Cardiac muscle cell (in vitro differentiated cells and primary cell): ENCODE results near the gene PPM1A. TPM values are rescaled to one million over a fixed set of nuclear protein-coding genes. Genes with fewer than 3 reads are reported as not detected.

Experiments used
- DNase-seq, 2 donors: peaks; one replicate each; pipeline versions ENCODE4 v3.0.0 to v3.0.0-alpha.2; 2010 to 2017; ENCODE audit warnings: low read depth in 1 of 2, low spot score in 1 of 2
- H3K27ac ChIP-seq: fragments of 200-600 bp; sonication (generic); 2 replicates; pipeline ENCODE4 v1.5.1; 2016
- H3K27me3 ChIP-seq: fragments of 200-600 bp; sonication (generic); 2 replicates; pipeline ENCODE4 v1.6.0; 2016; ENCODE audit warnings: control low read depth
- H3K36me3 ChIP-seq: fragments of 200-600 bp; sonication (generic); 2 replicates; pipeline ENCODE4 v1.5.1; 2016; ENCODE audit warnings: control low read depth
- H3K4me1 ChIP-seq: fragments of 200-600 bp; sonication (generic); 2 replicates; pipeline ENCODE4 v1.8.1; 2017; ENCODE audit warnings: low read depth, mild to moderate bottlenecking, mixed run types
- H3K4me3 ChIP-seq: fragments of 200-600 bp; sonication (generic); 2 replicates; pipeline ENCODE4 v1.5.1; 2016; ENCODE audit warnings: mild to moderate bottlenecking
- H3K9me3 ChIP-seq: fragments of 200-600 bp; sonication (generic); 2 replicates; pipeline ENCODE4 v1.5.1; 2017; ENCODE audit warnings: low read depth, mild to moderate bottlenecking, control low read depth
- polyA plus RNA-seq: library from polyadenylated mRNA; unstranded; fragments of >200 nt; fragmentation: Nextera tagmentation; extraction: Ambion mirVana; gene quantifications from 2 replicates; pipeline ENCODE4 v1.2.1, GENCODE V29; 2016
- total RNA-seq: library from RNA; depleted of rRNA; stranded (reverse); fragments of >200 nt; gene quantifications from 2 replicates; pipeline ENCODE4 v1.2.3, GENCODE V29; 2016
- TF ChIP-seq, protein P1 (sequence below): IDR thresholded peaks from 2 replicates; pipeline ENCODE4 v1.5.1; 2012; ENCODE audit warnings: low read depth, mild to moderate bottlenecking, low read length

The PPM1A gene
- total and polyA plus RNA-seq, 2 experiments from 2014 or later: 19.6 to 24.1 TPM

DNA sequence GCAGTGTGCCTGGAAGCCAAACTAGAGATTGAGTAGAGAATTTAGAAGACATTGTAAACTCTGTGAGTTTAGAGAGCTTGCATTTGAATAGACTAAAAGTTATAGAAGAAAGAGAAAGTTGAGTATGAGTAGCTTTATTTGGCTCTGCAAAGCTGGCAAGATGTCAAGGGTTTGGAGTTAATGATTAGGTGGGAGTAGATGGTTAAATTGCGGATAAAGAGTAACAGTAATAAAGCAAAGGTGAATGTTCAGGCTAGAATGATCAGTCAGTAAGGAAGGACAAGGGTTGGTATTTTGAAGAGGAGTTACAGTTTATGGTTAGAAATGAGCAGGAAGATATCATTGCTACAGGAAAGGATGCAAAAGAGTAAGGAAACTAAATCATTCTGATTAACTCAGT lies 5.2 kb downstream of the PPM1A start:
- H3K27me3 ChIP-seq: no peaks in the 10 kb centered on the region
- H3K27ac ChIP-seq: no peak overlapping the region
- TF ChIP-seq, protein P1, sequence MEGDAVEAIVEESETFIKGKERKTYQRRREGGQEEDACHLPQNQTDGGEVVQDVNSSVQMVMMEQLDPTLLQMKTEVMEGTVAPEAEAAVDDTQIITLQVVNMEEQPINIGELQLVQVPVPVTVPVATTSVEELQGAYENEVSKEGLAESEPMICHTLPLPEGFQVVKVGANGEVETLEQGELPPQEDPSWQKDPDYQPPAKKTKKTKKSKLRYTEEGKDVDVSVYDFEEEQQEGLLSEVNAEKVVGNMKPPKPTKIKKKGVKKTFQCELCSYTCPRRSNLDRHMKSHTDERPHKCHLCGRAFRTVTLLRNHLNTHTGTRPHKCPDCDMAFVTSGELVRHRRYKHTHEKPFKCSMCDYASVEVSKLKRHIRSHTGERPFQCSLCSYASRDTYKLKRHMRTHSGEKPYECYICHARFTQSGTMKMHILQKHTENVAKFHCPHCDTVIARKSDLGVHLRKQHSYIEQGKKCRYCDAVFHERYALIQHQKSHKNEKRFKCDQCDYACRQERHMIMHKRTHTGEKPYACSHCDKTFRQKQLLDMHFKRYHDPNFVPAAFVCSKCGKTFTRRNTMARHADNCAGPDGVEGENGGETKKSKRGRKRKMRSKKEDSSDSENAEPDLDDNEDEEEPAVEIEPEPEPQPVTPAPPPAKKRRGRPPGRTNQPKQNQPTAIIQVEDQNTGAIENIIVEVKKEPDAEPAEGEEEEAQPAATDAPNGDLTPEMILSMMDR: no peak
- no peaks in the 10 kb centered on the region for H3K36me3 ChIP-seq
- no peak overlapping the region for H3K4me3 ChIP-seq
- no peak for DNase-seq
- H3K4me1 ChIP-seq: peaks cover 26% of the 10 kb centered on the region
- H3K9me3 ChIP-seq: no peaks in the 10 kb centered on the region

DNA sequence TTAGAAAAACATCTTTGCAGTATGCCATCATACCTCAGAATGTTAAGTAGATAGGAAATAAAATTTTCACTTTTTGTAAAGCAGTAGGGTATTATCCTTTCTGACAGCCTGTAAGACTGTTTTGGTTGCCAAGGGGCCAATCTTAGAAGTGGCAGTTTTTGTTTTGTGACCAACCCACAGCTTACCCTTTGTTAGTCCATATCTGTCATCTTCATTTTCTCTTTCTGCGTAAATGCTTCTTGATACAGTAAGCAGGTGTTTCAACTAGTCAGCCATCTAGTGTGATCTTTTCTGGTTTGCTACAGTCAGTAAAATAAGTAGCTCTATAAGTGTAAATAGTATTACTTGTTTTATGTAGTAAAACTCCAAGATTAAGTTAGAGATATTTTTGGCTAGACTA lies 8.8 kb downstream of the PPM1A start:
- peaks cover 6% of the 10 kb centered on the region for H3K4me1 ChIP-seq
- no peaks in the 10 kb centered on the region for H3K27me3 ChIP-seq
- TF ChIP-seq, protein P1: no peak
- no peak overlapping the region for H3K27ac ChIP-seq
- no peak for DNase-seq
- no peak overlapping the region for H3K4me3 ChIP-seq
- no peaks in the 10 kb centered on the region for H3K36me3 ChIP-seq
- no peaks in the 10 kb centered on the region for H3K9me3 ChIP-seq

DNA sequence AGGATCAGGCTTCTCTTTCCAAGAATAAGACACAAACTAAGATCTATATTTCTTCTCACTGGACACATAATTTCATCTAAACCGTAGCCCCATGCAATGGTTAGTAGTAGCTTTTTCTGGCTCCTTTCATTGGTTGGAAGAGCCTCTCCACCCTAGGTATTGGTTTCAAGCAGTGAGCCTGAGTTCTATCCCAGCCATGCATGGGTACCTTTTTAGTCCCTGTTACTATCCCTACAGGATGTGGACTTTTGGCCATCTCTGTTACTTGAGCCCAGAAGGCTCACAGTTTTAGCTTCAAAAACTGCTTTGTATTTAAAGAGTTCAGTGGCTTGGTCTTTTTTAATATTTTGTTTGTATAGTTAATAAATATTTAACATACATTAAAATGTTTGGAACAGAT lies 16.1 kb downstream of the PPM1A start:
- Histone ChIP-seq H3K4me3 (no peak overlapping the region), H3K36me3 (no peaks in the 10 kb centered on the region), H3K27ac (no peak overlapping the region), H3K4me1 (no peaks in the 10 kb centered on the region), H3K9me3 (no peaks in the 10 kb centered on the region), H3K27me3 (no peaks in the 10 kb centered on the region)
- TF ChIP-seq, protein P1: no peak
- DNase-seq: no peak

DNA sequence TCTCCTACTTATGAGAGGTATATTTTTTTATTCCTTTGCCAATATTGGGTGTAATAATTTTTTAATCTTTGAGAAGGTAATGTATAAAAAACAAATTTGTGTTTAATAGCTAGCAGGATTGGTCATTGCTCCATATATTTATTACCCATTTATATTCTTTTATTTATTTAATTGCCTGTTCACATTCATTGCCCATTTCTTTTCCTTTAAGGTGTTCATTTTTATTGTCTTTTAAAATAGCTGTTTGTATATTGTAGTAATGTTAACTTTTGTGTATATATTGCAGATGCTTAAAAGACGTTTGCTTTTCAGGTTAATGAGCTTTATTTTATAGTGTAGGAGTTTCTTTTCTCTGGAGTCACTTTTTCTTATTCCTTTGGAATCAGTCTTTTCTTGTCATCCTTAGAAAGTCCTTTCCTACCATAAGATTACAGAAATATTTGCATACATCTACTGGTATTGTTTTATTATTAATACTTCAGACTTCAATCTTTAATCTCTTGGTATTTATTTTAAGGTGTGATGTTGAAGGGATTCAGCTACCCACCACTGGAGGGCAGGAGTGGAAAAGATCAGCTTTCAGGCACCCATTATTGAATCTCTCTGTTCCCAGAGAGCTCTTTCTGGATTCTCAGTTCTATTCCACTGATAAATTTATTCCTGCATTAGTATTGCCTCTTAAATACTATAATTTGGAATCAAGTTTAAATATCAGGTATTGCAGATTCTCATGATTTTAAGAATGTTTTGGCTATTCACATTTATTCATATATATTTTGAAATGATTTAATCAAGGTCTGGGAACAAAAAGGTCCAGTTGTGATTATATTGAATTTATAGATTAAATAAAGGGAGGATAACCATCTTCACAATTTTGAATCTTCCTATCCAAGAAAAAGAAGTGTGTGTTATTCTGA lies 17.3 kb downstream of the PPM1A start:
- Histone ChIP-seq H3K27me3 (no peaks in the 10 kb centered on the region), H3K36me3 (no peaks in the 10 kb centered on the region), H3K4me3 (no peak overlapping the region), H3K4me1 (peaks cover 7% of the 10 kb centered on the region), H3K27ac (no peak overlapping the region), H3K9me3 (no peaks in the 10 kb centered on the region)
- peak in 1 of 2 donors; percentile 47 for DNase-seq
- TF ChIP-seq, protein P1: peak; percentile 63

DNA sequence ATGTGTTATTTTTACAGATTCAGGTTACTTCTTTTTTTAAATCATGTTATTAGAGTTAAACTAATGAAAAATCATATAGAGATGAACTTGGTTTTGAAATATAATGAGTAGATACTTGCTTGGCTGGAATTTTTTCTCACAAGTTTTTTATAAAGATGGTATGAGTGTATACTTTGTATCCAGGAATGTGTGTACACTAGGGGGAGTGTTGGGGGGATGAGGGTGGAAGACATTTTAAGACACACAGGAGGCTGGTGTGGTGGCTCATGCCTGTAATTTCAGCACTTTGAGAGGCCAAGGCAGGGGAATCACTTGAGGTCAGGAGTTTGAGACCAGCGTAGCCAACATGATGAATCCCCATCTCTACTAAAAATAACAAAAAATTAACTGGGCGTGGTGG lies 23.2 kb downstream of the PPM1A start:
- Histone ChIP-seq H3K36me3 (no peaks in the 10 kb centered on the region), H3K9me3 (no peaks in the 10 kb centered on the region), H3K4me1 (peaks cover 32% of the 10 kb centered on the region), H3K27me3 (no peaks in the 10 kb centered on the region), H3K4me3 (no peak overlapping the region), H3K27ac (no peak overlapping the region)
- TF ChIP-seq, protein P1: no peak
- DNase-seq: no peak
